OCI-LY3 (cell line): ENCODE results near the gene SIGMAR1.

Experiments
- H2AFZ ChIP-seq: fragments of 200-600, 300-600 bp; shearing (Covaris generic); 2 replicates; pipeline ENCODE4 v1.6.0; 2014; ENCODE audit warnings: antibody characterized with exemption, low read depth, low read length
- H3K27ac ChIP-seq: fragments of 200-600, 300-600 bp; sonication (generic); 2 replicates; pipeline ENCODE4 v1.5.1; 2014; ENCODE audit warnings: mild to moderate bottlenecking, low read length, moderate library complexity, mixed read lengths
- H3K27me3 ChIP-seq: fragments of 200-600, 300-600 bp; sonication (generic); 2 replicates; pipeline ENCODE4 v1.6.1; 2014; ENCODE audit warnings: low read depth, low read length, mixed read lengths
- H3K36me3 ChIP-seq: fragments of 200-600, 300-600 bp; sonication (generic); replicated peaks from 2 replicates; pipeline ENCODE3; 2014; ENCODE audit warnings: low read depth, low read length, mixed read lengths
- H3K4me1 ChIP-seq: fragments of 300-600, 200-600 bp; sonication (generic); 2 replicates; pipeline ENCODE4 v1.6.1; 2014; ENCODE audit warnings: low read length, mixed read lengths
- H3K4me2 ChIP-seq: fragments of 200-600, 300-600 bp; sonication (generic); 2 replicates; pipeline ENCODE4 v1.6.1; 2014; ENCODE audit warnings: low read length, mixed read lengths
- H3K4me3 ChIP-seq: fragments of 300-600, 200-600 bp; sonication (generic); 2 replicates; pipeline ENCODE4 v1.5.1; 2014; ENCODE audit warnings: antibody characterized with exemption, mild to moderate bottlenecking, low read length, moderate library complexity
- H3K79me2 ChIP-seq: fragments of 300-600, 200-600 bp; shearing (Covaris generic); 2 replicates; pipeline ENCODE4 v1.6.1; 2014; ENCODE audit warnings: mild to moderate bottlenecking, low read length, mixed read lengths
- H3K9ac ChIP-seq: fragments of 300-600, 200-600 bp; shearing (Covaris generic); 2 replicates; pipeline ENCODE4 v1.6.0; 2014; ENCODE audit warnings: mild to moderate bottlenecking, low read length, moderate library complexity
- H3K9me3 ChIP-seq: fragments of 200-600, 300-600 bp; shearing (Covaris generic); 2 replicates; pipeline ENCODE4 v1.6.1; 2014; ENCODE audit warnings: low read length, mixed read lengths; ENCODE audit not compliant: insufficient read depth
- H4K20me1 ChIP-seq: fragments of 200-600, 300-600 bp; sonication (generic); 2 replicates; pipeline ENCODE4 v1.6.1; 2016; ENCODE audit warnings: low read length, mixed read lengths; ENCODE audit not compliant: insufficient read depth
- EZH2phosphoT487 ChIP-seq: fragments of 200-600 bp; shearing (Covaris generic); IDR thresholded peaks from 2 replicates; pipeline ENCODE4 v1.6.1; 2018; ENCODE audit warnings: antibody characterized with exemption, mixed run types, low read depth
- TF ChIP-seq, protein P1 (sequence below): fragments of 200-600, 300-600 bp; sonication (generic); IDR thresholded peaks from 2 replicates; pipeline ENCODE4 v1.5.1; 2014; ENCODE audit warnings: antibody characterized with exemption, low read length, low read depth

Gene SIGMAR1

GRCh38 chr9:34588671-34589635 is 48.6 kb downstream of the SIGMAR1 start:
- Histone ChIP-seq H3K27me3 (peaks cover 11% of the 10 kb centered on the region; the same call in 1 of the 2 replicates), H3K4me2 (no peak overlapping the region), H3K9ac (no peak overlapping the region), H3K4me1 (peaks cover 58% of the 10 kb centered on the region), H3K4me3 (no peak overlapping the region), H3K79me2 (no peaks in the 10 kb centered on the region), H3K27ac (no peak overlapping the region), H4K20me1 (no peaks in the 10 kb centered on the region), H3K9me3 (no peaks in the 10 kb centered on the region), H2AFZ (no peak overlapping the region), H3K36me3 (no peaks in the 10 kb centered on the region)
- no peak for TF ChIP-seq EZH2phosphoT487
- TF ChIP-seq, protein P1, sequence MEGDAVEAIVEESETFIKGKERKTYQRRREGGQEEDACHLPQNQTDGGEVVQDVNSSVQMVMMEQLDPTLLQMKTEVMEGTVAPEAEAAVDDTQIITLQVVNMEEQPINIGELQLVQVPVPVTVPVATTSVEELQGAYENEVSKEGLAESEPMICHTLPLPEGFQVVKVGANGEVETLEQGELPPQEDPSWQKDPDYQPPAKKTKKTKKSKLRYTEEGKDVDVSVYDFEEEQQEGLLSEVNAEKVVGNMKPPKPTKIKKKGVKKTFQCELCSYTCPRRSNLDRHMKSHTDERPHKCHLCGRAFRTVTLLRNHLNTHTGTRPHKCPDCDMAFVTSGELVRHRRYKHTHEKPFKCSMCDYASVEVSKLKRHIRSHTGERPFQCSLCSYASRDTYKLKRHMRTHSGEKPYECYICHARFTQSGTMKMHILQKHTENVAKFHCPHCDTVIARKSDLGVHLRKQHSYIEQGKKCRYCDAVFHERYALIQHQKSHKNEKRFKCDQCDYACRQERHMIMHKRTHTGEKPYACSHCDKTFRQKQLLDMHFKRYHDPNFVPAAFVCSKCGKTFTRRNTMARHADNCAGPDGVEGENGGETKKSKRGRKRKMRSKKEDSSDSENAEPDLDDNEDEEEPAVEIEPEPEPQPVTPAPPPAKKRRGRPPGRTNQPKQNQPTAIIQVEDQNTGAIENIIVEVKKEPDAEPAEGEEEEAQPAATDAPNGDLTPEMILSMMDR = no peak

- Histone ChIP-seq H3K79me2 (no peaks in the 10 kb centered on the region), H3K27me3 (peaks cover 11% of the 10 kb centered on the region; the same call in 1 of the 2 replicates), H3K36me3 (no peaks in the 10 kb centered on the region), H4K20me1 (no peaks in the 10 kb centered on the region), H2AFZ (no peak overlapping the region), H3K9me3 (no peaks in the 10 kb centered on the region), H3K4me1 (peaks cover 50% of the 10 kb centered on the region), H3K27ac (no peak overlapping the region), H3K9ac (no peak overlapping the region), H3K4me3 (no peak overlapping the region), H3K4me2 (peak overlapping the region; percentile 18; the same call in 1 of the 2 replicates)
- TF ChIP-seq, protein P1 = no peak
- no peak for TF ChIP-seq EZH2phosphoT487
Observed at GRCh38 chr9:34587271-34587670, 50.3 kb downstream of the SIGMAR1 start.

DNA sequence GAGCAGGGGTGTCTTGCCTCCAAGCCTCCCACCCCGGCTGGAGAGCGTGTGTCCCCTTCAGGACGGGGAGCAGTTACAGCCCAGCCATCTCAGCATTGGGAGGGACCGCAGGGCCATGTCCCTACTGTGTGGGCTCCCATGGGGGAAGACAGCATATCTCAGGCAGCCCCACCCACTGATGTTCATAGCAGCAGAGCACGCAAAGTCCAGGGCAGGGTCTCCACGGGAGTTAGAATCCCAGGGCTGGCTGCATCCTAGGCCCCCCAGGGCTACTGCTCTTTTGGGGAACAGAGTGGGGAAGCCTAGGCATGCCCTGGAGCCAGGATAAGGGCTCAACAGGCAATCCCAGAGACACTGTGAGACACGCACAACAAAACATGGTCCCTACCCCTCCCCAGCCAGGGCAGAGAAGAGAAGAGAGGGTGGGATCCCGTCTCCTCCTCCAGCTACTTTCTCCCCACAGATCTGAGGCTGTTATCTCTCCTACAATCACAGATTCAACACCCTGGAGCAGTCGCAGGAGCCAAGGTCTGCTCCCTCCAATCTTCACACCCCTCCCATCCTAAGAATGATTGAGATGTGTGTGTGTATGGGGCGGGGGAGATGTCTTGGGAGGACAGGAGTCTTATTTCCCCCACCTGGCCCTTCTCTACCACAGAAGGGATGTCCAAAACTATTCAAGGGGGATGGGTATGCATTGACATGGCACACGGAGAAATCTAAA is 51.5 kb downstream of the SIGMAR1 start:
- peaks cover 48% of the 10 kb centered on the region for H3K4me1 ChIP-seq
- no peak overlapping the region for H3K4me2 ChIP-seq
- no peak overlapping the region for H3K4me3 ChIP-seq
- no peaks in the 10 kb centered on the region for H4K20me1 ChIP-seq
- no peaks in the 10 kb centered on the region for H3K9me3 ChIP-seq
- H3K9ac ChIP-seq = no peak overlapping the region
- no peaks in the 10 kb centered on the region for H3K79me2 ChIP-seq
- H3K36me3 ChIP-seq = no peaks in the 10 kb centered on the region
- peaks cover 11% of the 10 kb centered on the region; the same call in 1 of the 2 replicates for H3K27me3 ChIP-seq
- TF ChIP-seq, protein P1 = no peak
- no peak for TF ChIP-seq EZH2phosphoT487
- no peak overlapping the region for H3K27ac ChIP-seq
- H2AFZ ChIP-seq = no peak overlapping the region

DNA sequence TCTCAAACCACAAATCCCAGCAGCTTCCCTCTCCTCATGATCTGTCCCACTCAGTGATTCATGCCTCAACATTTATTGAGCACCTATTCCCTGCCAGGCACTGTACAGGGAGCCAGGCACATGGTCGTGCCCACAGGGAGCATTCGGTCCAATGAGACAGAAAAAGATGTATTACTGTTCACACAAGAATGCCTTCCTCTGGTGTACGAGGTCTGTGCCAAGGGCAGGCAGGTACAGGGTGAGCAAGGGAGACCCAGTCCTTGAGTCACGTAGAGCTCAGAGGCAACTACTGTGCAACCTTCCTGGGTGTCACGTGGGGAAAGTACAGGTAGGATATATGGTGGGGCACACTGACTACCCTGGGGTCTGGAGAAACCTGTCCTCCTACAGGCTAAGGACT is 52.6 kb downstream of the SIGMAR1 start:
- no peak for TF ChIP-seq EZH2phosphoT487
- TF ChIP-seq, protein P1 = no peak
- Histone ChIP-seq H3K4me1 (peaks cover 48% of the 10 kb centered on the region), H4K20me1 (no peaks in the 10 kb centered on the region), H3K27ac (no peak overlapping the region), H3K27me3 (peaks cover 11% of the 10 kb centered on the region; the same call in 1 of the 2 replicates), H3K4me3 (no peak overlapping the region), H2AFZ (no peak overlapping the region), H3K9me3 (no peaks in the 10 kb centered on the region), H3K79me2 (no peaks in the 10 kb centered on the region), H3K4me2 (peak overlapping the region; percentile 41), H3K36me3 (no peaks in the 10 kb centered on the region), H3K9ac (no peak overlapping the region)
